Vagina (tissue), 2 donors: Measurements from ENCODE around the gene TRMT112.

Experiments used
- CTCF ChIP-seq, 3 experiments: fragments of 450-650 bp in 2 of 3; fragments of 200-600 bp in 1 of 3; sonication (generic) in 1 of 3; IDR thresholded peaks; one replicate each; pipeline ENCODE4 v1.5.1; 2017 to 2019; ENCODE audit warnings: antibody characterized with exemption in 3 of 3, mild to moderate bottlenecking in 2 of 3, moderate library complexity in 2 of 3
- POLR2AphosphoS5 ChIP-seq, 2 donors: sonication (generic); formaldehyde crosslinking; IDR thresholded peaks; one replicate each; pipeline ENCODE4 v1.9.0; 2017; ENCODE audit warnings: antibody characterized with exemption in 2 of 2, mild to moderate bottlenecking in 2 of 2, low read depth in 1 of 2; ENCODE audit not compliant: insufficient read depth in 1 of 2

- TF ChIP-seq CTCF (IDR thresholded peaks at IDR 0.05), result no peak
- TF ChIP-seq POLR2AphosphoS5 (IDR thresholded peaks at IDR 0.05; ENCODE audit: insufficient read depth in 1 of 2, low read depth in 1 of 2), result no peak
Measured at GRCh38 chr11:64275841-64276240, 41.5 kb downstream of the TRMT112 start.
